GM19455 (cell line): ENCODE measurements around the gene SLC29A1.
"Not testable (repeated sequence)": the region's sequence is repeated elsewhere in the genome, so short reads cannot be mapped to it uniquely, and the experiment has no call there.

Experiments
- ATAC-seq: cut with Tn5 transposase; IDR thresholded peaks from one replicate; pipeline ENCODE4 v1.9.1; 2021; ENCODE audit not compliant: unreplicated experiment

SLC29A1 gene

DNA sequence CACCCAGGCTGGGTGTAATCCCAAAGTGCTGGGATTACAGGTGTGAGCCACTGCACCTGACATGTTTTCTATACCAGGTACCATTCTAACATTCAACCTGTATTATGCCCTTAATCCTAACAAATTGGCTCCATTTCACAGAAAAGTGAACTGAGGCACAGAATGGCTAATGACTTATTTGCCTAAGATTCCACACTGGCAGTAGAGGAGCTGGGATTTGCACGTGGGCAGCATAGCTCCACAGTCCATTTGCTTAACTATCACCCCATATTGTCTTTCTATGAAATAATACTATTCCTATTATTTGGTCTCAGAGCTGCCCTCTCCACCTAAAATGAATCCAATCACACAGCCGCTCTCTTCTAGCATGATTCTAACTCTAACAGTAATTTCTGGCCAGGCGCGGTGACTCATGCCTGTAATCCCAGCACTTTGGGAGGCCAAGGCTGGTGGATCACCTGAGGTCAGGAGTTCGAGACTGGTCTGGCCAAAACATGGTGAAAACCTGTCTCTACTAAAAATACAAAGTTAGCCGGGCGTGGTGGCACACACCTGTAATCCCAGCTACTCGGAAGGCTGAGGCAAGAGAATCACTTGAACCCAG lies 30.0 kb upstream of the SLC29A1 start:
- no peak for ATAC-seq

- ATAC-seq, result no peak
Observed at GRCh38 chr6:44194326-44194725, 29.1 kb upstream of the SLC29A1 start.

DNA sequence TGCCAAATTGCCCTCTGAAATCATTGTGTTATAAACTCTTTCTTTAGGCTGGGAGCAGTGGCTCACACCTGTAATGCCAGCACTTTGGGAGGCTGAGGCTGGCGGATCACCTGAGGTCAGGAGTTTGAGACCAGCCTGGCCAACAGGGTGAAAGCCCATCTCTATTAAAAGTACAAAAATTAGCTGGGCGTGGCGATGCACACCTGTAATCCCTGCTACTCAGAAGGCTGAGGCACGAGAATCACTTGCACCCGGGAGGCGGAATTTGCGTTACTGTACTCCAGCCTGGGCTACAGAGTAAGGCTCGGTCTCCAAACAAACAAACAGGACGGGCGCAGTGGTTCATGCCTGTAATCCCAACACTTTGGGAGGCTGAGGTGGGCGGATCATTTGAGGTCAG lies 27.0 kb upstream of the SLC29A1 start:
- ATAC-seq, result not testable (repeated sequence)

DNA sequence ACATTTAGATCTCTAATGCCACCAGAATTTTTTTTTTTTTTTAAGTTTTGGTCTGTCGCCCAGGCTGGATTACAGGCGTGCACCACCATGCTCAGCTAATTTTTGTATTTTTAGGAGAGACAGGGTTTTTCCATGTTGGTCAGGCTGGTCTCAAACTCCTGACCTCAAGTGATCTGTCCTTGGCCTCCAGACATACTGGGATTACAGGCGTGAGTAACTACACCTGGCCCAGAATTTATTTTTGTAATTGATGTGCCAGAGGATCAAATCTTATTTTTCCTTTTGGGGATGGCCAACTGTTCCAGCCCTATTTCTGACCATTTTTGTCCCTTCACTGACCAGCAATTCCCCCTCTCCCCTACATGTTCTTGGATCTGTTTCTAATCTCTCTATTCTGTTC lies 24.7 kb upstream of the SLC29A1 start:
- ATAC-seq, result no peak

GRCh38 chr6:44199883-44200282 lies 23.5 kb upstream of the SLC29A1 start:
- ATAC-seq, result no peak

- ATAC-seq, result no peak
Observed at GRCh38 chr6:44201200-44201599, 22.2 kb upstream of the SLC29A1 start.

- no peak for ATAC-seq
Observed at GRCh38 chr6:44201638-44202303, 21.6 kb upstream of the SLC29A1 start.

DNA sequence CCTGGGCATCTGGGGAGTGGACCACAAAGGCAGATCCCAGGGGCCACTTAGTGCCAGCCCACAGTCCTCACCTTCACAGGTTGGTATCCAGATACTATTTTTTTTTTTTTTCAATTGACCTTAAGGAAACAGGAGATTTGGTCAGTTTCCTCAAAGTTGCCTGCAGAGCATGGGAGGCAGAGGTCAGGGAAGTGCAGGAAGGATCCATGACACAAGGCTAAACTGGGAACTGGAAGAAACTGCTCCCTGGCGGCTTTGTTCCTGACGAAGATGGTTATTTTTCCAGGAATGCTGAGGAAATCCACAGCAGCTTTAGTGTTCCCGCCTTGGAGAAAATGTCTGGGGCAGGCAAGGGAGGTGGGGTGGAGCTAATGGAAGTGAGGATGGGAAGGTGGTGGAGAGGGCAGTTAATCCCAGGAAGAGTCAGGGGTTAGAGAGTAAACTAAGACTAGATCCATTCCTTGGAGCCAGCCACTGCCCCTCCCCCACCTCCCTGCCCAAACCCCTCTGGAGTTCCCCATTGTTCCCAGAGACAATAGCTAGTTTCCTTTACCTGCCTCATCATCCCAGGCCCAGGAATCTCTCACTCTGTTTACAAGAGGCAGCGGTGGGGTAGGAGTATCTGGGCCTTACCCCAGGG lies 20.9 kb upstream of the SLC29A1 start:
- no peak for ATAC-seq

DNA sequence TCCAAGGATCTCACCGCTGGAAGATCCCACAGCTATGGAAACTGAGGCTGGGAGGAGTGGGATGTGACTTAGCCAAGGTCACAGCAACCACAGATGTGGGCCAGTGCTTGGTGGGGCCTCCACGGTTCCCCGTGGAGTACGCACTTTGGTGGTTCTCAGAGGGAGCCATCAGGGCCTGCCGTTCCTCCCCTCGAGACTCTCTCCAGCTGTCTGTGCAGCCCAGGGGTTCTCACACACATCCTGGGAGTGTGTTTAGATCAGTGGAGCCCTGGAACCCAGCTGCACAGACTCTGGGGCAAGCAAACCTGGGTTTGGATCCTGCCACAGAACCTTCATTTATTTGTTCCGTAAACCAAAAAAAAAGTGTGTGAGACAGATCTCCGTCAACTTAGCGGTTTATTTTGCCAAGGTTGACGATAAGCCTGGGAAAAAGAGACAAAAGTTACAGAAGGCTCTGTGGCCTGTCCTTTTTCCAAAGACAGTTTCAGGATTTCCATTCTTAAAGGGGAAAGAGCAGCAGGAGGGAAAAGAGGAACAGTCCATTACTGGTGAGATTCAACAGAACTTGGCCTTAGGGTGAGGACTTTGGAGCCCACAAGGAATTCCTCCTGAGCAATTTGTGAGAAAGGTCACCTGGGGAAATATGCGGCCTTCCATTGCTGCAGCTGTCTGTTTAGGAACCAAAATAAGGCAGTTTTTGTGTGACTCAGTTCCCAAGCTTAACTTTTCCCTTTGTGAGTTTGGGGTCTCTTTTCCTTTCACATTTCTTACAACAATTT lies 20.2 kb upstream of the SLC29A1 start:
- ATAC-seq, result no peak

DNA sequence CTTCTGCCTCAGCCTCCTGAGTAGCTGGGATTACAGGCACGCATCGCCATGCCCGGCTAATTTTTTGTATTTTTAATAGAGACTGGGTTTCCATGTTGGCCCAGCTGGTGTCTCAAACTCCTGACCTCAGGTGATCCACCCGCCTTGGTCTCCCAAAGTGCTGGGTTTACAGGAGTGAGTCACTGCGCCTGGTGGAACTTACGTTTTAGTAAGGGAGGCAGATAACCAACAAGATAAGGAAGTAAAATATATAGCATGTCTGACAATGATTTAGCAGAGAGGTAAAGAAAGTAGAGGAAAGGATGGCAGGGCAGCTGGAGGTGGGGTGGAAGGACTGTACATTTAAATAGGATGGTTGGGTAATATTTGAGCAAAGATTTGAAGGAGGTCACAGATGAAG lies 19.4 kb upstream of the SLC29A1 start:
- ATAC-seq, result no peak

DNA sequence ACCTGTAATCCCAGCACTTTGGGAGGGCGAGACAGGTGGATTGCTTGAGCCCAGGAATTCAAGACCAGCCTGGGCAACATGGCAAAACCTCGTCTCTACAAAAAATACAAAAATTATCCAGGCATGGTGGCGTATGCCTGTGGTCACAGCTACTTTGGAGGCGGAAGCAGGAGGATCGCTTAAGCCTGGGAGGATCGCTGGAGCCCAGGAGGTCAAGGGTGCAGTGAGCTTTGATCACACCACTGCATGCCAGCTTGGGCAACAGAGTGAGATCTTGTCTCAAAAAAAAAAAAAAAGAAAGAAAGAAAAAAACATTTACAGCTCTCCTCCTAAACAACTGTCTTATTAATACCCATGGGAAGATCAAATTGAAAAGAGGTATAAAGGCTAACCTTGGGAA lies 15.4 kb upstream of the SLC29A1 start:
- no peak for ATAC-seq

- ATAC-seq, result no peak
Observed at GRCh38 chr6:44211284-44211683, 12.1 kb upstream of the SLC29A1 start.

- no peak for ATAC-seq
Observed at GRCh38 chr6:44214307-44214706, 9.1 kb upstream of the SLC29A1 start.

DNA sequence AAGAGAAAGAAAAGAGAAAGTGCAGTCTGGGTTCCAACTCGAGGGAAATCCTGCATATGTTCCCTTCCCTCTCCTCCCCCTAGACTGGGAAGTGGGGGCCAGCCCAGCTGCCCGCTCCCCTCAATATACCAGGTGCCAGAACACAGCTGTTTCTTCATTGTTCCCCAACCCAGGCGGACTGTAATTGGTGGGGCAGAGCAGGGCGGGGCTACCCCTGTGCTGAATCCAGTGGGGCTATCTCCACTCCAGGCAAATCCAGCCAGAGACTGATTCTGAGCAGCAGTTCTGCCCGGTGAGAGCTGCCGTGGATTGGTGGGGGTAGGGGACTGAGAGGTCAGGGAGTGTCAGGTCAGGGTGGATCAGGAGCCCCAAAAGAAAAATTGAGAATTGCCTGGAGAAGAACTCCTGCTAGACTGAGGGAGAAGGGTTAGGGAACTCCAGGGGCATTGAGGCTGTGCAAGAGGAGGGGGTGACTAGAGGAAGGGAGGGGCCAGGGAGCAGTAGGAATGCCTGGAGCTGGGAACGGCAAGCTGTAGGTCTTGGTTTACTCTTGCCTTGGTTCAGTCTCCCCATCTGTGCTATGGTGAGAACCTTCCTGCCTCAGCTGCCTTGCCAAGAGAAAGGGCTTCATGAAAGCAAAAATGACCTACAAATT lies 6.6 kb upstream of the SLC29A1 start, which contains the start of gene MYMX:
TSS of gene MYMX (plus strand) at position 250 of the 655 bp plus-strand sequence. CDS start 546 bp downstream, outside the sequence.
- ATAC-seq, result no peak

GRCh38 chr6:44217332-44218143 lies 5.9 kb upstream of the SLC29A1 start:
- no peak for ATAC-seq

DNA sequence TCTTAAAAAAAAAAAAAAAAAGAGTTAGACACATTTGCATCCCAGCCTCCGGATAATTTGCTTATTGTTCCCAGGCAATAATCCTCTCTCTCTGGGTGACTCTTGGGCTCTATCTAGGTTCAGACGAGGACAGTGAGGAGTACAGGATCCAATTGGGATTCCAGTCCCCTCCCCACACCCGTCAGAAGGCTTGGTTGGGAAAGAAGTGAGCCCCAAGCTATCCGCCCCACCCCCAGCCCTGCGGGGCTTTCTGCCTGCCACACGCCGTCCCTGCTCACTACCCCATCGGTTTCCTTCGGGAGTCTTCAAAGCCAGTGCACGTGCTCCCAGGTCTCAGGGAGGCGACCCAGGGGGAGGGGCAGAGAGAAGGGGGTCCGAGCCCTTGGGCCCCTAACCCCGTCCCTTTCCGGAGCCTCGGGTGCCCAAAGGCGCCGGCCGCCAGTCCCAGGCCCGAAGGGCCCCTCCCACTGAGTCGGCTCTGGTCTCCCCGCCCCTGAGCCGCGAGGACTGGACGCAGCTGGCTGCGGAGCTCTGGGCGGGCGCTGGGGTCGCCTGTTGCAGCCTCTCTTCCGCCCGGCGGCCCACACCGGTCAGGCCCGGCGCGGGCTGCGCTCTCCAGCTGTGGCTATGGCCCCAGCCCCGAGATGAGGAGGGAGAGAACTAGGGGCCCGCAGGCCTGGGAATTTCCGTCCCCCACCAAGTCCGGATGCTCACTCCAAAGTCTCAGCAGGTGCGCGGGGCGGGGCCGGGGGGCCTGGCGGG lies 4.2 kb upstream of the SLC29A1 start:
- ATAC-seq, result peak; percentile 58

DNA sequence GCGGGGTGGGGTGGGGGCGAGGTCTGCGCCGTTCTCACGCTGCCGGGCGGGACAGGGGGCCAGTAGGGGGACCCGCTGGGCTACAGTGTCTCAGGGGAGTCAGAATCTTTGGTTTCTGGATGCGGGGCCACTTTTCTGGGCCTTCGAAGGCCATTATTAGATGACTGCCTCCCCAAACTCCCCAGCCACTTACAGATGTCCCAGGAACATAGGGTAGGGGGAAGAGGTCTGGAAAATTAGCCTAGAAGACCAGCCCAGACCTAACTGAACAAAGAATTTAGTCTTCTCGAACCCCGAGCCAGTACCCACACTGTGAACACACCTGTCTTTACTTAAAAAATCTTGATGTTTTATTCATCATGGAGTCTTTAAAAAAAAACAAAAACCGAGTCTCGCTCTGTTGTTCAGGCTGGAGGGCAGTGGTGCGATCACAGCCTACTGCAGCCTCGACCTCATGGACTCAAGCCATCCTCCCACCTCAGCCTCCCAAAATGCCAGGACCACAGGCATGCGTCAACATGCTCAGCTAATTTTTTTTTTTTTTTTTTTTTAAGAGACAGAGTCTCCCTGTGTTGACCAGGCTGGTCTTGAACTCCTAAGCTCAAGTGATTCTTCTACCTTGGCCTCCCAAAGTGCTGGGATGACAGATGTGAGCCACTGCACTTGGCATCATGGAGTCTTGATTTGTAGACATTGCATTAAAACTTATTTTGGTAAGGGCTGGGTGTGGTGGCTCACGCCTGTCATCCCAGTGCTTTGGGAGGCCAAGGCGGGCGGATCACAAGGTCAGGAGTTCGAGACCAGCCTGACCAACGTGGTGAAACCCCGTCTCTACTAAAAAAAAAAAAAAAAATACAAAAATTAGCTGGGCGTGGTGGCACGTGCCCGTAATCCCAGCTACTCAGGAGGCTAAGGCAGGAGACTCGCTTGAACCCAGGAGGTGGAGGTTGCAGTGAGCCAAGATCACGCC lies 3.3 kb upstream of the SLC29A1 start:
- no peak for ATAC-seq

DNA sequence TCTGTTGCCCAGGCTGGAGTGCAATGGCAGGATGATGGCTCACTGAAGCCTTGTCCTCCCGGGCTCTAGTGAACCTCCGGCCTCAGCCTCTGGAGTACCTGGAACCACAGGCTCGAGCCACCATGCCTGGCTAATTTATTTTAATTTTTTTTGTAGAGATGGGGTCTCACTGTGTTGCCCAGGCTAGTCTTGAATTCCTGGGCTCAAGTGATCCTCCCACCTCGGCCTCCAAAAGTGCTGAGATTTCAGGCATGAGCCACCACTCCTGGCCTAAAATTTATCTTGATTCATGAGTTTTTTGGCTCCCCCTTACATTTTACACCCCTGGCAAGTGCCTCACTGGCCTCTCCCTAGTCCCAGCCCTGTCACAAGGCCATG lies 2.5 kb upstream of the SLC29A1 start:
- no peak for ATAC-seq
